ENCODE data around the gene USP8.
"Not testable (repeated sequence)": the region's sequence is repeated elsewhere in the genome, so short reads cannot be mapped to it uniquely, and the experiment has no call there.

USP8 gene

DNA sequence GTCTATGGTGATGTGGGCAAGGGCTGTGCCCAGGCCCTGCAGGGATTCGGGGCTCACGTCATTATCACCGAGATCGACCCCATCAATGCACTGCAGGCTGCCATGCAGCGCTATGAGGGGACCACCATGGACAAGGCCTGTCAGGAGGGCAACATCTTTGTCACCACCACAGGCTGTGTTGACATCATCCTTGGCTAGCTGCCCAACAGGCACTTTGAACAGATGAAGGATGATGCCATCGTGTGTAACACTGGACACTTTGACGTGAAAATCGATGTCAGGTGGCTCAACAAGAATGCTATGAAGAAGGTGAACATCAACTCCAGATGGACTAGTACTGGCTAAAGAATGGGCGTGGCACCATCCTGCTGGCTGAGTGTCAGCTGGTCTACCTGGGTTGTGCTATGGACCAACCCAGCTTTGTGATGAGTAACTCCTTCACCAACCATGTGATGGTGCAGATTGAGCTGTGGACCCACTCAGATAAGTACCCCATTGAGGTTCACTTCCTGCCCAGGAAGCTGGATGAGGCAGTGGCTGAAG, 6.1 kb upstream of the USP8 start:
- Histone ChIP-seq H3K9me3 (ENCODE audit: severe bottlenecking) (no peaks in the 10 kb centered on the region), H3K4me3 (ENCODE audit: low read depth, low read length) (no peak overlapping the region), H3K27ac (no peak overlapping the region), H3K27me3 (ENCODE audit: insufficient read depth, low read depth, severe bottlenecking) (no peaks in the 10 kb centered on the region), H3K36me3 (no peaks in the 10 kb centered on the region)
- TF ChIP-seq, protein P1, sequence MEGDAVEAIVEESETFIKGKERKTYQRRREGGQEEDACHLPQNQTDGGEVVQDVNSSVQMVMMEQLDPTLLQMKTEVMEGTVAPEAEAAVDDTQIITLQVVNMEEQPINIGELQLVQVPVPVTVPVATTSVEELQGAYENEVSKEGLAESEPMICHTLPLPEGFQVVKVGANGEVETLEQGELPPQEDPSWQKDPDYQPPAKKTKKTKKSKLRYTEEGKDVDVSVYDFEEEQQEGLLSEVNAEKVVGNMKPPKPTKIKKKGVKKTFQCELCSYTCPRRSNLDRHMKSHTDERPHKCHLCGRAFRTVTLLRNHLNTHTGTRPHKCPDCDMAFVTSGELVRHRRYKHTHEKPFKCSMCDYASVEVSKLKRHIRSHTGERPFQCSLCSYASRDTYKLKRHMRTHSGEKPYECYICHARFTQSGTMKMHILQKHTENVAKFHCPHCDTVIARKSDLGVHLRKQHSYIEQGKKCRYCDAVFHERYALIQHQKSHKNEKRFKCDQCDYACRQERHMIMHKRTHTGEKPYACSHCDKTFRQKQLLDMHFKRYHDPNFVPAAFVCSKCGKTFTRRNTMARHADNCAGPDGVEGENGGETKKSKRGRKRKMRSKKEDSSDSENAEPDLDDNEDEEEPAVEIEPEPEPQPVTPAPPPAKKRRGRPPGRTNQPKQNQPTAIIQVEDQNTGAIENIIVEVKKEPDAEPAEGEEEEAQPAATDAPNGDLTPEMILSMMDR (IDR thresholded peaks at IDR 0.05; ENCODE audit: low read depth, low read length) = no peak
- DNase-seq = no peak

DNA sequence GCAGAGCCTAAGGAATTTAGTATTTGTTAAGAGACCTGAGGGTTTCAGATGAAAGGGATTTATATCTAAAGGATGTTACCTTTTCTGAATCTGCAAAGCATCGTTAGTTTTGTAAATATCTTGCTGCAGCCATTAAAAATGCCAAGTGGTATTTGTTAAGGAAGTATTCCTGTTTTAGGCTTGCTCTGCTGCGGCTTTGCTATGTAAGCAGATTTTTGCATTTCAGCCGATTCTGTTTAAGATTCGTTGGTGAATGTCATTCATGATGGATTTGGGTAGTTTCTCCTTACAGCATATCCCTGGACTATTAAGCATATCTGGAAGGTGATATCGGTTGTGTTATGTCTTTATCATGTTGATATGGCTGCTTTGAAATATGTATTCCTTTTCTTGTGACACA, 1.0 kb downstream of the USP8 start:
- no peak for DNase-seq
- no peaks in the 10 kb centered on the region for H3K27me3 ChIP-seq (ENCODE audit: insufficient read depth, low read depth, severe bottlenecking)
- no peak overlapping the region; the same call in 1 of the 2 replicates for H3K27ac ChIP-seq
- peak overlapping the region; percentile 66 for H3K4me3 ChIP-seq (ENCODE audit: low read depth, low read length)
- 0 out of 2 replicates have a peak, but pooled peaks cover 2% of the 10 kb centered on the region for H3K36me3 ChIP-seq
- TF ChIP-seq, protein P1 (IDR thresholded peaks at IDR 0.05; ENCODE audit: low read depth, low read length) = no peak
- no peaks in the 10 kb centered on the region for H3K9me3 ChIP-seq (ENCODE audit: severe bottlenecking)

DNA sequence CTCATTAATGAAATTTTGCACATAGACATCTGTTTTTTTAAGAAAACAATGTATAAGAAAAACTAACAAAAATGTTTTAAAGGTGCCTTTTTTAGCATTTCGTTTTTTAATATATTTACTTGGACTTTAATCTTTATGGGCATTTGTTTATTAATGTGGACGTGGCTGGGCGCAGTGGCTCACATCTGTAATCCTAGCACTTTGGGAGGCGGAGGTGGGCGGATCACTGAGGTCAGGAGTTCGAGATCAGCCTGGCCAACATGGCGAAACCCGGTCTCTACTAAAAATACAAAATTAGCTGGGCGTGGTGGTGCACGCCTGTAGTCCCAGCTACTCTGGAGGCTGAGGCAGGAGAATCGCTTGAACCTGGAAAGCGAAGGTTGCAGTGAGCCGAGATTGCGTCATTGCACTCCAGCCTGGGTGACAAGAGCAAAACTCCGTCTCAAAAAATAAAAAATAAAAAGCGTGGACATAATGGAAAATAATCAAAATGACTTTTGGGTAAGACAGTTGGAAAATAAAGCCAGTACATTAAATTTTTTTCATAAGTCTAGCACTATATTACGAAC, 1.6 kb downstream of the USP8 start:
- H3K36me3 ChIP-seq; DNase-seq; H3K27ac ChIP-seq; H3K4me3 ChIP-seq (ENCODE audit: low read depth, low read length); H3K27me3 ChIP-seq (ENCODE audit: insufficient read depth, low read depth, severe bottlenecking); H3K9me3 ChIP-seq (ENCODE audit: severe bottlenecking): not testable (repeated sequence)

DNA sequence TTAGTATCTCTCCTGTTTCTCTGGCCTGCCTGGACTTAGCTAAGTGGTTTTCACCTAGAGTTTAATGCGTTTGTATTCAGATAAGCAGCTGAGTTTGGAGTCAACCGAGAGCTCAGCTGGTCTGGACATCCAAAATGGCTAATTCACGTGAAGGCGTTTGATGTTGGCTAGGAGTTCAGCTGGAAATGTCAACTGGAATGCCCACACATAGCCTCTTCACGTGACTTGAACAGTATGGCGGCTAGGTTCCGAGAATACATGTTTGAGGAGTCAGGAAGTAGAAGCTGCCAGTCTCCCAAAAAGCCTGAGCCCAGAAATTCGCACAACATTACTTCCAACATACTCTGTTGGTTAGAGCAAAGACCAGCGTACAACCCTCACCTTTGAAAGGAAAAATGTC, 2.2 kb downstream of the USP8 start:
- Histone ChIP-seq H3K27ac (no peak overlapping the region), H3K9me3 (ENCODE audit: severe bottlenecking) (no peaks in the 10 kb centered on the region), H3K27me3 (ENCODE audit: insufficient read depth, low read depth, severe bottlenecking) (no peaks in the 10 kb centered on the region), H3K36me3 (0 out of 2 replicates have a peak, but pooled peaks cover 2% of the 10 kb centered on the region), H3K4me3 (ENCODE audit: low read depth, low read length) (no peak overlapping the region)
- TF ChIP-seq, protein P1 (IDR thresholded peaks at IDR 0.05; ENCODE audit: low read depth, low read length) = no peak
- no peak for DNase-seq

DNA sequence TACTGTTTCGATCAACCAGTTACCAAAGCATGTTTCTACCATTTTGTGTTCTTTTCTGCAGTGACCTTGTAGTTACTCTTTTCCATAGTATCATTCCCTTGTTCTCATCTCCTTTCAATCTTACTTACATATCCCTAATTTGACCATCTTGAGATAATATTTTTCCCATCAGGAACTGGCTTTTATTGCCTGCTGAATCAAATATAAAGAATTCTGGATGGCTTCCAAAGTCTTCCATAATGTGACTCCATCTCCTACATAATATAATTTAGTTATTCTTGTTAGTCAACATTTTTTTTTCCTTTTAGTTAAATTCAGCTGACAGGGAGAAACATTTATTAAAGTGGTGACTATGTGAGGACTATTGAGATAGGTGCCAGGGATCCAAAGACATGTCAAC, 7.0 kb downstream of the USP8 start:
- TF ChIP-seq, protein P1 (IDR thresholded peaks at IDR 0.05; ENCODE audit: low read depth, low read length) = no peak

DNA sequence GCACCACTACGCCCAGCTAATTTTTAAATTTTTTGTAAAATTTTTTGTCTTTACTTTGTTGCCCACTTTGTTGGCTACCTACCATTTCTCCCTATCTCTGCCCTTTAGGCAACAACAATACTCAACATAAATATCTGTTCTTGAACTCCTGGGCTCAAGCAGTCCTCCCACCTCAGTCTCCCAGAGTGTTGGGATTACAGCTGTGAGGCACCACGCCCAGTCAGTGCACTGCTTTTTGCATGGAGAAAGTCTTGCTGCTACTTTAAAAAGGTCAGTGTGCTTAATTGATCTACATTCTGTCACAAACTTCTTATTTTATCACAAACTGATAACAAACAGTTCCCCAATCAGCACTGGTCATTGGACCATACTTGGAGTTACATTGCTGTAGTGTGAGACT, 8.0 kb downstream of the USP8 start:
- TF ChIP-seq, protein P1 (IDR thresholded peaks at IDR 0.05; ENCODE audit: low read depth, low read length) = no peak
- peaks cover 19% of the 10 kb centered on the region for H3K36me3 ChIP-seq
- no peak overlapping the region for H3K4me3 ChIP-seq (ENCODE audit: low read depth, low read length)
- H3K27me3 ChIP-seq (ENCODE audit: insufficient read depth, low read depth, severe bottlenecking) = no peaks in the 10 kb centered on the region
- no peak overlapping the region for H3K27ac ChIP-seq
- no peak for DNase-seq
- no peaks in the 10 kb centered on the region for H3K9me3 ChIP-seq (ENCODE audit: severe bottlenecking)

More for the DNA sequence above, 7.0 kb downstream of the USP8 start:
- Histone ChIP-seq H3K27me3 (ENCODE audit: insufficient read depth, low read depth, severe bottlenecking) (no peaks in the 10 kb centered on the region), H3K9me3 (ENCODE audit: severe bottlenecking) (no peaks in the 10 kb centered on the region), H3K27ac (no peak overlapping the region), H3K36me3 (peaks cover 19% of the 10 kb centered on the region), H3K4me3 (ENCODE audit: low read depth, low read length) (no peak overlapping the region)
- DNase-seq = no peak
